ENCODE measurements around the gene GSG1L.
"Not testable (repeated sequence)": the region's sequence is repeated elsewhere in the genome, so short reads cannot be mapped to it uniquely, and the experiment has no call there.

The GSG1L gene

DNA sequence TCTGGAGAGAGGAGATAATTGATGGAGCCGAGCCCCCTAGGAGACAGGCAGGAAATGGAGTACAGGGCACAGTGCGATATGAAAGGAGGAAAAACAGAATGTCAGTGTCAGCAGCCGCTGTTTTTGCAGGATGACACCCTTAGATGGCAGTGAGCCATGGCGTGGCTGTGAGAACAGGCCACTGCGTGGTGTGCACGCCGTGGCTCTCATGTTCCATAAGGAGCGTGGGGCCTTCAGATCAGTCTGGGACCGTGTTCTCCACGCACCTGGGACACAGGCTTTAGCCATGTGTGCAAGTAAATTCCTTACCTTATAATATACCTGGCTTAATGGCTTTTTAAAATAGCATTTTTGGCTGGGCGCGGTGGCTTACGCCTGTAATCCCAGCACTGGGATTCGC lies 315.6 kb downstream of the GSG1L start:
- no peak for DNase-seq

DNA sequence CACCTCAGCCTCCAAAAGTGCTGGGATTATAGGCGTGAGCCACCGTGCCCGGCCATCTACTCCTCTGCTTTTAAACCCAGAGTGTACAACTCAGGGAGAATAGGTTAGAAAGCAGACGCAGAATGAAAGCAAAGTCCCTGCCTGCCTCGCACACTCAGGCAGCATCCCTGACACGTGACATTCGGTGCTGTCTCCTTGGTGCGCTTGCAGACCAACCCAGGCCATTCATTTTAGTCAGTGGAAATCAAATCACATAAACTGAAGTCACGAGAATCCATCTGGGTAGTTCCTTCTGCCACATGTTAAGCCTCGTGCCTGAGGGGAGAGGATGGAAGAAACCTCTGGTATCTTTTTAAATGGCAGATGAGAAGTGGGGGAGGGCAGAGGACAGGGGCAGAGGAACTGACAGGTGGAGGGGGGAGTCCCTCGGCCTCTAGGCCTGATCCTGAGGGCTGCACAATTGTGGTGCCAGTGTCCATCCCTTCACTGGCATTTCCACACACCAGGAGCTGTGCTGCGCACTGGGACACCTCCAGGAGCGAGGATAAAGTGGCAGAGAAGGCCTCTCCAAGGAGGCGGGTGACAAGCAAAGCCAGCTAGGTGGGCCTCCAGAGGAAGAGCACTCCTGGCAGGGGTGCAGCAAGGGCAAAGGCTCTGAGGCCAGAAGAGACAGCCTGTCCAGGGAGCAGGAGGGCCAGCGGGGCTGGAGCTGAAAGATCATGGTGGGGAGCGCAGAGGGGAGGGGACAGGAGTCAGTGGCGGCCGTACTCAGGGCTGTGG lies 317.2 kb downstream of the GSG1L start:
- DNase-seq: no peak

DNA sequence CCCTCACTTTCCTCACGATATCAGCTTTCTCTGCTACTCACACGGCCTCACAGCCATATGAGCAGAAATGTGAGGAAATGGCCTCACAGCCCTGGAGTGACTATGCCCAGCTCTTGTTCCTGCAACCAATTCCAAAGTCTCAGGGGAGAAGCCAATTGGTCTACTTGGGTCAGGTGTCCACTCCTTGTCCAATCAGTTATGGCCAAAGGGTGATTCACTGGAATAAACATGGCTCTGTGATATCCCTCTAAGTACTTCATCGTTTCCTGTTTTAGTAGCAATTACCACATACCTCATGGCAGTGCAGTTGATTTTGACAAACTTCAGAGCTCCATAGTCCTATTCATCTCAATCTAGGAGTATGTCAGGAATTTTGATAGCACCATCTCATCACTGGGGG lies 318.2 kb downstream of the GSG1L start:
- no peak for DNase-seq

DNA sequence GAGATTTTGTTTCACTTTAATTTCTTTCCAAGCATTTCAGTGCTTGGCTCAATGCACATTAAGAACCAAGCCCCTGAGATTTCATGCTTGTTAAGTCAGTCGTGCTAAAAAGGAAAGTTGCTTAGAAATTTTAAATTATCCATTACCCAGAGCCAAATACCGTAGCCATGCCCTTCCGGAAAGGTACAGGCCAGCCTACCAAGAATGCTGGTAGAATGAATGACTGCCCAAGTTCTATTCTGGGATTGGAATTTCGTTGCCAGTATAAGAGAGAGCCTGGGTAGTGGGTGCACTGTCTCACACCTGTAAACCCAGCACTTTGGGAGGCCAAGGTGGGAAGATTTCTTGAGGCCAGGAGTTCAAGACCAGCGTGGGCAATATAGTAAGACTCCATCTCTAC lies 319.6 kb downstream of the GSG1L start:
- no peak for DNase-seq

DNA sequence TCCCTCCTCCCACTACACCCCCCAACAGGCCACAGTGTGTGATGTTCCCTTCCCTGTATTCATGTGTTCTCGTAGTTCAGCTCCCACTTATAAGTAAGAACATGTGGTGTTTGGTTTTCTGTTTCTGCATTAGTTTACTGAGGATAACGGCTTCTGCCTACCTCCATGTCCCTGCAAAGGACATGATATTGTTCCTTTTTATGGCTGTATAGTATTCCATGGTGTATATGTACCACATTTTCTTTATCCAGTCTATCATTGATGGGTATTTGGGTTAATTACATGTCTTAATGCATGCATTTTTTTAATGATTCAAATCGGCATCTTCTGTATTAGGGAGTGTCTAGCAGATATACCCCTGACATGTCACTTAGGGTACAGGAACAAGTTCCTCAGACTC lies 320.5 kb downstream of the GSG1L start:
- DNase-seq: not testable (repeated sequence)

DNA sequence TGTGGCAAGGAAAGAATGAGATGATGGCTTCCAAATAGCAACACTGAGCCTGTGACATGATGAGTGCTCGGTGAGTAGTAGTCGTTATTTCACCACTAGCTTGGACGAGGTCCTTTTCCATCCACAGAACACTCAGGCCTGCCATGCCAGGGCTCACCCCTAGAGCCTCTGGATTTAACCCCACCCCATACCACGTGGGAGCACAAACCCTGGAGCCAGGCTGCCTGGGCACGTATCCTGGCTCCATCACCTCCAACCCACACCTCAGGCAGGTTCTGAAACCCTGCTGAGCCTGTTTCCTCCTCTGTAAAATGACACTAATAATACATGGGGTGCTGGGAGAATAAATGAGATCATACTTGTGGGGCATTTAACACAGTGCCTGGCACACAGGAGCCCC lies 321.2 kb downstream of the GSG1L start:
- DNase-seq: no peak

DNA sequence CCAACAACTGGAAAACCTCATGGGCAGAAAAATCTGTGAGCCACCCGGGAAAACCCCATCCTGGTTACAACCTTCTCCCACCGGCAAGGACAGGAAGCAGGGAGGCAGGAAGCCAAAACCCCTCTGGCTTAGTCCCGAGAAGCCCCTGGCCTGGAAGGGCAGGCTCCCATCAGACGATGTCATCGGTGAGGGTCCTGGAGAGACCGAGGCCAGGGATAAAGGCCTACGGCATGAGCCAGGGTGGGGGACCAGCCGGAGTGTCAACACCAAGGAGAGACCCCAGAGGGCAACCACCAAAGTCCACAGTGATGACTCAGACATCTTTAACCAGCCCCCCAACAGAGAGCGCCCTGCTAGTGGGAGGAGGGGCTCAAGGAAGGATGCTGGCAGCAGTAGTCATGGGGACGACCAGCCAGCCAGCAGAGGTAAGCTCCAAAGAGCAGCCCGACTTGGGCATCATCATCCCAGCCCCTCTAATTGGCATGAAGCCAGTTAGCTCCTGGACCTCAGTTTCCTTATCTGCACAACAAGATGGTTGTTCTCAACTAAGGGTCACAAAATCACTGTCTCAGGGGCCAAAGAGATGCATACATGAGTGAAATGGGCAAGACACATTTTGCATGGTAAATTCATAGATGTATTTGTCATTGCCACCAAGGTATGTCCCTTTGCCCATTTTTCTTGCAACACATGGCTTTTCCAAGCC lies 322.9 kb downstream of the GSG1L start:
- DNase-seq: no peak

DNA sequence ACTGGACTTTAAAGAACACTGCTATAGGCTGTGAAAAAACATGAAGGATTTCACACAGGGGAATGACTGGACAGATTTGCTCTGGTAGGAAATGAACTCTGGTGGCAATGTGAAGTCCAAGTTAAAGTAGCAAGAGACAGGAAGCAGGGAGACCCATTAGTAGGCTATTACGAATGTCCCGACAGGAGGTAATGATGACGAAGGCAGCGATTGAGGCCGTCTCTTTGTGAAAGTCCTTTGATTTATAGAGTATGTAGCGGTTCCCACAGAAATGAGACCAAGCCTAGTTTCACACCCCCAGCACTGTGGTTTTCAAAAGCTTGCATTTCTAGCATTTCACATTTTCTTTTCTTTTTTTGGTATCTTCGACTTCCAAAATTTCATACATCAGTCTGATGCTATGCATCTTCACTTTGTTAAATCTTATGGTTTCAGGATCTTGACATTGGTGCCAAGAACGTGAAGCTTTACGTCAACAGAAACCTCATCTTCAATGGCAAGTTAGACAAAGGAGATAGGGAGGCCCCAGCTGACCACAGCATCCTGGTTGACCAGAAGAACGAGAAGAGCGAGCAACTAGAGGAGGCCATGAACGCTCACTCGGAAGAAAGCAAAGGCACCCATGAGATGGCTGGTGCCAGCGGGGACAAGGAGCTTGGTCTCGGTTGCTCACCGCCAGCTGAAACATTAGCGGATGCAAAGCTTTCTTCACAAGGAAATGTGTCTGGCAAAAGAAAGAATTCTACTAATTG lies 323.7 kb downstream of the GSG1L start:
- DNase-seq: no peak

DNA sequence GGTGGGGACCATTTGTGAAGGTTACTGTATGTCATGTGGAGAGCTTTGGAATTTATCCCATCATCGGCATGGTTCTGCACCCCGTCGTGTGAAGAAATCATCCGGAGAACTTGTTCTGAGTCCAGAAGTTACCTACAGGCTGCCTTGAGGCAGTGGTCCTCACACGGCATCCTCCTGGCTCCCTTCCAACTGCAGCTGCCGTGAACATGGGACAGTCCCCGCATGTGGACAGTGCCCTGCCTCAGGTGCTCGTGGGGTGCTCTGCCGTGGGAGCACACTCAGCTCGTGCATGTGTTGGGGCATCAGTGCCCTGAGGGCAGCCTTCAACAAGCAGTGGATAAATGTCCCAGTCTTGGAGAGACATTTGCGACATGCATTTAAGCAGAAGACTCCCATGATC lies 324.9 kb downstream of the GSG1L start:
- no peak for DNase-seq
